Breast epithelium (tissue), 3 donors: ENCODE measurements around the gene TRPM2.

Experiments
- CTCF ChIP-seq, 3 donors: fragments of 450-650 bp; IDR thresholded peaks; one replicate each; pipeline ENCODE4 v1.5.1; 2016 to 2017; ENCODE audit warnings: antibody characterized with exemption in 3 of 3, mild to moderate bottlenecking in 3 of 3, moderate library complexity in 3 of 3
- POLR2AphosphoS5 ChIP-seq, 3 donors: sonication (generic); formaldehyde crosslinking; IDR thresholded peaks; one replicate each; pipeline ENCODE4 v1.6.1; 2017; ENCODE audit warnings: antibody characterized with exemption in 3 of 3

- TF ChIP-seq POLR2AphosphoS5 (IDR thresholded peaks at IDR 0.05) (no peak), CTCF (IDR thresholded peaks at IDR 0.05) (no peak)
These were observed 23.3 kb upstream of the TRPM2 start for GRCh38 chr21:44329971-44330681.
